ENCODE results near the gene TMEM82.

The TMEM82 gene

GRCh38 chr1:15719381-15720120, 22.7 kb upstream of the TMEM82 start:
- no peaks in the 10 kb centered on the region for H3K9me3 ChIP-seq (ENCODE audit: control insufficient read depth, low read length)
- no peak overlapping the region for H3K4me3 ChIP-seq (ENCODE audit: insufficient read depth, low read depth, low read length)
- no peaks in the 10 kb centered on the region for H3K27me3 ChIP-seq (ENCODE audit: control insufficient read depth, insufficient read depth, low read length, poor library complexity, severe bottlenecking)
- WGBS, 2 experiments, result 92 to 93% methylated on average over 12 of the region's 12 CpGs
- H3K4me1 ChIP-seq (ENCODE audit: control insufficient read depth, insufficient read depth, low read length), result peaks cover under 1% of the 10 kb centered on the region
- H3K36me3 ChIP-seq (ENCODE audit: control insufficient read depth, insufficient read depth, low read length), result peaks cover 9% of the 10 kb centered on the region
- H3K27ac ChIP-seq (ENCODE audit: insufficient read depth, low read depth, low read length, poor library complexity, severe bottlenecking), result no peak overlapping the region

DNA sequence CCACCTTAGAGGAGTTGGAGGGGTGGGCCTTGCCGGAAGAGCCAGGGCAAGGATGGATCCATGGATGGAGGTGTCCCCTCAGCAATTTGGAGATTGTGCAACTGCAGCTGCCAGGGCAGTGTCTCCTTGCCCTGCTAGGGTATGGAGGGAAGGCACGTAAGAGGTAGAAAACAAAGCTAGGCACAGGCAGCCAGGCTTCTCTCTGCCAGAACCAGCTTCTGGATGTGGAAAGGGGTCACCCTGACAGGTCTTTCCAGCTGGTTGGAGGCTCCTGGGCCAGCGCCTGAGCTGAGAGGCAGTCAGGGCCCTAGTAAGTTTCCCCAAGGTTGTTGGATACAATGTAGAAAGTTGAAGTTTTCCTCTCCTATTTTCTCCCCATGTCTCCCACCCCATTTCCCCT, 21.4 kb upstream of the TMEM82 start:
- Histone ChIP-seq H3K4me1 (ENCODE audit: control insufficient read depth, insufficient read depth, low read length) (peaks cover 7% of the 10 kb centered on the region), H3K9me3 (ENCODE audit: control insufficient read depth, low read length) (no peaks in the 10 kb centered on the region), H3K4me3 (ENCODE audit: insufficient read depth, low read depth, low read length) (no peak overlapping the region), H3K27ac (ENCODE audit: insufficient read depth, low read depth, low read length, poor library complexity, severe bottlenecking) (no peak overlapping the region), H3K27me3 (ENCODE audit: control insufficient read depth, insufficient read depth, low read length, poor library complexity, severe bottlenecking) (no peaks in the 10 kb centered on the region), H3K36me3 (ENCODE audit: control insufficient read depth, insufficient read depth, low read length) (peaks cover 9% of the 10 kb centered on the region)
- WGBS, 2 experiments, result 95 to 98% methylated on average over 3 of the region's 3 CpGs

- 95 to 96% methylated on average over 4 of the region's 4 CpGs for WGBS, 2 experiments
Observed at GRCh38 chr1:15722411-15722810, 19.9 kb upstream of the TMEM82 start.

GRCh38 chr1:15722836-15723532, 19.3 kb upstream of the TMEM82 start:
- H3K27me3 ChIP-seq (ENCODE audit: control insufficient read depth, insufficient read depth, low read length, poor library complexity, severe bottlenecking), result no peaks in the 10 kb centered on the region
- no peak overlapping the region for H3K27ac ChIP-seq (ENCODE audit: insufficient read depth, low read depth, low read length, poor library complexity, severe bottlenecking)
- no peaks in the 10 kb centered on the region for H3K9me3 ChIP-seq (ENCODE audit: control insufficient read depth, low read length)
- H3K4me3 ChIP-seq (ENCODE audit: insufficient read depth, low read depth, low read length), result no peak overlapping the region
- WGBS, 2 experiments, result 93 to 96% methylated on average over 13 of the region's 13 CpGs
- H3K36me3 ChIP-seq (ENCODE audit: control insufficient read depth, insufficient read depth, low read length), result peaks cover 13% of the 10 kb centered on the region
- H3K4me1 ChIP-seq (ENCODE audit: control insufficient read depth, insufficient read depth, low read length), result peaks cover 7% of the 10 kb centered on the region

More at GRCh38 chr1:15722411-15722810, 19.9 kb upstream of the TMEM82 start:
- no peak overlapping the region for H3K27ac ChIP-seq (ENCODE audit: insufficient read depth, low read depth, low read length, poor library complexity, severe bottlenecking)
- no peak overlapping the region for H3K4me3 ChIP-seq (ENCODE audit: insufficient read depth, low read depth, low read length)
- H3K36me3 ChIP-seq (ENCODE audit: control insufficient read depth, insufficient read depth, low read length), result peaks cover 12% of the 10 kb centered on the region
- H3K9me3 ChIP-seq (ENCODE audit: control insufficient read depth, low read length), result no peaks in the 10 kb centered on the region
- H3K4me1 ChIP-seq (ENCODE audit: control insufficient read depth, insufficient read depth, low read length), result peaks cover 7% of the 10 kb centered on the region
- H3K27me3 ChIP-seq (ENCODE audit: control insufficient read depth, insufficient read depth, low read length, poor library complexity, severe bottlenecking), result no peaks in the 10 kb centered on the region

DNA sequence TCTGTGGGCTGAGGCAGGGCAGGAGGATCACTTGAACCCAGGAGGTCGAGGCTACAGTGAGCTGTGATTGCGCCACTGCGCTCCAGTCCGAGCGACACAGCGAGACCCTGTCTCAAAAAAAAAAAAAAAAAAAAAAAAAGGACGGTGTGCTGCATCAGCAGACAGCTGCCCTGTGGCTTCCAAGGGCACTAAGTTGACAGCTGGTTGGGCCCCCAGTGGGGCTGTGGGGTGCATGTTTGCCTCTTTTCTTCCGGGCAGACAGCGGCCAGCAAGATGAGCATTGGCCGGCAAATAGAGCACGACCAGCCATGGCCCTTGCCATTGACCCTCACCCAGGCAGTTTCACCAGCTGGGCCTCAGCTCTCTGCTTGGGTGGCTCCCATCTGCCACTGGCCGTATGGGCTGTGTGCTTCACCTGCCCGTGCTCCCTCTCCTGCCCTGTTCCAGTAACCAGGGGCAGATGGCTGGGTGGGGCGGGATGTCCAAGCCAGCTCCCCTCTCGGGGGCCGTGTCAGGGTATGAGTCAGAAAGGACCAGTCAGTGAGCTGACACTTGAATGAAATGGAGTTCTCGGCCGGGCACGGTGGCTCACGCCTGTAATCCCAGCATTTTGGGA, 18.6 kb upstream of the TMEM82 start:
- Histone ChIP-seq H3K4me1 (ENCODE audit: control insufficient read depth, insufficient read depth, low read length) (peaks cover 7% of the 10 kb centered on the region), H3K27ac (ENCODE audit: insufficient read depth, low read depth, low read length, poor library complexity, severe bottlenecking) (no peak overlapping the region), H3K4me3 (ENCODE audit: insufficient read depth, low read depth, low read length) (no peak overlapping the region), H3K9me3 (ENCODE audit: control insufficient read depth, low read length) (no peaks in the 10 kb centered on the region), H3K36me3 (ENCODE audit: control insufficient read depth, insufficient read depth, low read length) (peaks cover 21% of the 10 kb centered on the region), H3K27me3 (ENCODE audit: control insufficient read depth, insufficient read depth, low read length, poor library complexity, severe bottlenecking) (no peaks in the 10 kb centered on the region)
- WGBS, 2 experiments, result 94% methylated on average over 20 of the region's 20 CpGs

- no peaks in the 10 kb centered on the region for H3K9me3 ChIP-seq (ENCODE audit: control insufficient read depth, low read length)
- no peaks in the 10 kb centered on the region for H3K27me3 ChIP-seq (ENCODE audit: control insufficient read depth, insufficient read depth, low read length, poor library complexity, severe bottlenecking)
- H3K4me1 ChIP-seq (ENCODE audit: control insufficient read depth, insufficient read depth, low read length), result peaks cover 7% of the 10 kb centered on the region
- H3K4me3 ChIP-seq (ENCODE audit: insufficient read depth, low read depth, low read length), result no peak overlapping the region
- H3K27ac ChIP-seq (ENCODE audit: insufficient read depth, low read depth, low read length, poor library complexity, severe bottlenecking), result no peak overlapping the region
- WGBS, 2 experiments, result 87 to 89% methylated on average over 26 of the region's 26 CpGs
- peaks cover 22% of the 10 kb centered on the region for H3K36me3 ChIP-seq (ENCODE audit: control insufficient read depth, insufficient read depth, low read length)
Observed at GRCh38 chr1:15724949-15725880, 17.1 kb upstream of the TMEM82 start.

GRCh38 chr1:15726508-15726907, 15.8 kb upstream of the TMEM82 start:
- Histone ChIP-seq H3K27me3 (ENCODE audit: control insufficient read depth, insufficient read depth, low read length, poor library complexity, severe bottlenecking) (no peaks in the 10 kb centered on the region), H3K9me3 (ENCODE audit: control insufficient read depth, low read length) (no peaks in the 10 kb centered on the region), H3K4me1 (ENCODE audit: control insufficient read depth, insufficient read depth, low read length) (peaks cover 7% of the 10 kb centered on the region), H3K4me3 (ENCODE audit: insufficient read depth, low read depth, low read length) (no peak overlapping the region), H3K27ac (ENCODE audit: insufficient read depth, low read depth, low read length, poor library complexity, severe bottlenecking) (no peak overlapping the region), H3K36me3 (ENCODE audit: control insufficient read depth, insufficient read depth, low read length) (peaks cover 28% of the 10 kb centered on the region)
- WGBS, 2 experiments, result 92 to 95% methylated on average over 9 of the region's 9 CpGs

DNA sequence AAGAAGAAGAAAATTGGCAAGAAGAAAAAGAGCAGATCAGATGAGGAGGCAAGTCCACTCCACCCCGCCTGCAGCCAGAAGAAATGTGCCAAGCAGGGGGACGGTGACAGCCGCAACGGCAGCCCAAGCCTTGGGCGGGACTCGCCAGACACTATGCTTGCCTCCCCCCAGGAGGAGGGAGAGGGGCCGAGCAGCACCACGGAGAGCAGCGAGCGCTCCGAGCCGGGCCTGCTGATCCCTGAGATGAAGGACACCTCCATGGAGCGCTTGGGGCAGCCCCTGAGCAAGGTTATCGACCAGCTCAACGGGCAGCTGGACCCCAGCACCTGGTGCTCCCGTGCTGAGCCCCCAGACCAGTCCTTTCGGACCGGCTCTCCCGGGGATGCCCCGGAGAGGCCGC, 15.3 kb upstream of the TMEM82 start:
- H3K36me3 ChIP-seq (ENCODE audit: control insufficient read depth, insufficient read depth, low read length), result peaks cover 28% of the 10 kb centered on the region
- H3K9me3 ChIP-seq (ENCODE audit: control insufficient read depth, low read length), result no peaks in the 10 kb centered on the region
- H3K27me3 ChIP-seq (ENCODE audit: control insufficient read depth, insufficient read depth, low read length, poor library complexity, severe bottlenecking), result no peaks in the 10 kb centered on the region
- H3K4me3 ChIP-seq (ENCODE audit: insufficient read depth, low read depth, low read length), result no peak overlapping the region
- 90 to 93% methylated on average over 21 of the region's 21 CpGs for WGBS, 2 experiments
- no peak overlapping the region for H3K27ac ChIP-seq (ENCODE audit: insufficient read depth, low read depth, low read length, poor library complexity, severe bottlenecking)
- peaks cover 7% of the 10 kb centered on the region for H3K4me1 ChIP-seq (ENCODE audit: control insufficient read depth, insufficient read depth, low read length)

GRCh38 chr1:15727424-15727823, 14.9 kb upstream of the TMEM82 start:
- H3K4me1 ChIP-seq (ENCODE audit: control insufficient read depth, insufficient read depth, low read length), result peaks cover 7% of the 10 kb centered on the region
- WGBS, 2 experiments, result 96% methylated on average over 13 of the region's 13 CpGs
- H3K36me3 ChIP-seq (ENCODE audit: control insufficient read depth, insufficient read depth, low read length), result peaks cover 28% of the 10 kb centered on the region
- H3K9me3 ChIP-seq (ENCODE audit: control insufficient read depth, low read length), result no peaks in the 10 kb centered on the region
- H3K27me3 ChIP-seq (ENCODE audit: control insufficient read depth, insufficient read depth, low read length, poor library complexity, severe bottlenecking), result no peaks in the 10 kb centered on the region
- no peak overlapping the region for H3K27ac ChIP-seq (ENCODE audit: insufficient read depth, low read depth, low read length, poor library complexity, severe bottlenecking)
- no peak overlapping the region for H3K4me3 ChIP-seq (ENCODE audit: insufficient read depth, low read depth, low read length)
